Testis (tissue), 2 donors: ENCODE measurements around the gene DUSP8.
"Not testable (repeated sequence)": the region's sequence is repeated elsewhere in the genome, so short reads cannot be mapped to it uniquely, and the experiment has no call there.

Source experiments
- POLR2A ChIP-seq: fragments of 450-650 bp; IDR thresholded peaks from one replicate; pipeline ENCODE4 v1.6.1; 2017; ENCODE audit warnings: antibody characterized with exemption, mild to moderate bottlenecking, moderate library complexity
- TF ChIP-seq, protein P1 (sequence below), 3 experiments: fragments of 450-650 bp in 2 of 3; fragments of 200-600 bp in 1 of 3; sonication (generic) in 1 of 3; IDR thresholded peaks; one replicate each; pipeline ENCODE4 v1.5.1; 2016 to 2019; ENCODE audit warnings: antibody characterized with exemption in 3 of 3, mild to moderate bottlenecking in 2 of 3, moderate library complexity in 1 of 3

DNA sequence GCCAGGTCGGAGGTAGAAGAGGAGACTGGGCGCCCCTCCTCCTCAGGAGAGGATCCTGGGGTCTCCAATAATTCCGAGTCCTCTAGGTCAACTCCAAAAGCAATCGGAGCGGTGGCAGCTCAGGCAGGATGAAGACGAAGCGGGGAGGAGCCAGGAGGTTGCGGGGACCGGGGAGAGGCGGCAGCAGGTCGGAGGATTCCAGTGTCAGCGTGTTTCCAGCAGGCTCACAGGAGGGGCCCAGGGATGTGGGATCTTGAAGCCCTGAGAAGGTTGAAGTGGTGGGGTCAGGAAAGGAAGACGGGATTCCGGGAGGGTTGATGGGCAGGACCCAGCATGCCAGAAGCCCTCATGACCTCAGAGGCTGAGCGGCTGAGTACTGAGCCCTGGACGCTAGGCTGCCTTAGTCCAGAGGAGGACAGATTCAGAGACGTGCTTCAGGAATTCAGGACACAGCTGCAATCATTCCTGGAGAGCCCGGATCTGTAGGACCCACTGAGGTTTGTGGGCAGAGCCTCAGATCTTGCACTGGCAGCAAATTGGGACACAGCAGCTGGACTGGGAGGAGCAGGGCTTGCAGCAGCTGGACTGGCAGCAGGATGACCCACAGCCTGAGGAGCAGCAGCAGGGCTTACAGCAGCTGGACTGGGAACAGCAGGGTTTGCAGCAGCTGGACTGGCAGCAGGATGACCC, 35.2 kb upstream of the DUSP8 start:
- TF ChIP-seq, protein P1, sequence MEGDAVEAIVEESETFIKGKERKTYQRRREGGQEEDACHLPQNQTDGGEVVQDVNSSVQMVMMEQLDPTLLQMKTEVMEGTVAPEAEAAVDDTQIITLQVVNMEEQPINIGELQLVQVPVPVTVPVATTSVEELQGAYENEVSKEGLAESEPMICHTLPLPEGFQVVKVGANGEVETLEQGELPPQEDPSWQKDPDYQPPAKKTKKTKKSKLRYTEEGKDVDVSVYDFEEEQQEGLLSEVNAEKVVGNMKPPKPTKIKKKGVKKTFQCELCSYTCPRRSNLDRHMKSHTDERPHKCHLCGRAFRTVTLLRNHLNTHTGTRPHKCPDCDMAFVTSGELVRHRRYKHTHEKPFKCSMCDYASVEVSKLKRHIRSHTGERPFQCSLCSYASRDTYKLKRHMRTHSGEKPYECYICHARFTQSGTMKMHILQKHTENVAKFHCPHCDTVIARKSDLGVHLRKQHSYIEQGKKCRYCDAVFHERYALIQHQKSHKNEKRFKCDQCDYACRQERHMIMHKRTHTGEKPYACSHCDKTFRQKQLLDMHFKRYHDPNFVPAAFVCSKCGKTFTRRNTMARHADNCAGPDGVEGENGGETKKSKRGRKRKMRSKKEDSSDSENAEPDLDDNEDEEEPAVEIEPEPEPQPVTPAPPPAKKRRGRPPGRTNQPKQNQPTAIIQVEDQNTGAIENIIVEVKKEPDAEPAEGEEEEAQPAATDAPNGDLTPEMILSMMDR (IDR thresholded peaks at IDR 0.05), result not testable (repeated sequence)
- TF ChIP-seq POLR2A, result not testable (repeated sequence)
